GM21619 (cell line): ENCODE data around the gene BSPRY.

Experiments
- ATAC-seq: cut with Tn5 transposase; IDR thresholded peaks from one replicate; pipeline ENCODE4 v1.9.1; 2021; ENCODE audit not compliant: unreplicated experiment

The BSPRY gene

GRCh38 chr9:113349445-113350094 lies at the start of gene BSPRY:
Gene BSPRY (plus strand): TSS chr9:113349541. CDS start chr9:113349580, 39 bp downstream.
- ATAC-seq, result no peak

- ATAC-seq, result no peak
Observed at GRCh38 chr9:113299800-113300292, 49.5 kb upstream of the BSPRY start.

GRCh38 chr9:113301548-113301947 lies 47.8 kb upstream of the BSPRY start:
- ATAC-seq, result no peak

GRCh38 chr9:113302792-113303418 lies 46.4 kb upstream of the BSPRY start, which contains the start of gene RNF183:
Gene RNF183 (minus strand): TSS chr9:113303376. CDS start chr9:113298184, 5,192 bp downstream.
- ATAC-seq, result no peak

- no peak for ATAC-seq
Observed at GRCh38 chr9:113306566-113306965, 42.8 kb upstream of the BSPRY start.

- ATAC-seq, result no peak
Observed at GRCh38 chr9:113307396-113307975, 41.9 kb upstream of the BSPRY start.

GRCh38 chr9:113309204-113309813 lies 40.0 kb upstream of the BSPRY start:
- ATAC-seq, result no peak

- no peak for ATAC-seq
Observed at GRCh38 chr9:113310538-113310937, 38.8 kb upstream of the BSPRY start.

GRCh38 chr9:113311961-113312360 lies 37.4 kb upstream of the BSPRY start:
- ATAC-seq, result no peak

GRCh38 chr9:113313261-113313660 lies 36.1 kb upstream of the BSPRY start:
- no peak for ATAC-seq

- ATAC-seq, result no peak
Observed at GRCh38 chr9:113315231-113315630, 34.1 kb upstream of the BSPRY start.

GRCh38 chr9:113316030-113316429 lies 33.3 kb upstream of the BSPRY start:
- no peak for ATAC-seq

GRCh38 chr9:113317777-113318176 lies 31.6 kb upstream of the BSPRY start:
- no peak for ATAC-seq

- ATAC-seq, result no peak
Observed at GRCh38 chr9:113319054-113319453, 30.3 kb upstream of the BSPRY start.

- ATAC-seq, result no peak
Observed at GRCh38 chr9:113320051-113320450, 29.3 kb upstream of the BSPRY start.

- no peak for ATAC-seq
Observed at GRCh38 chr9:113322671-113323070, 26.7 kb upstream of the BSPRY start.

GRCh38 chr9:113326230-113326629 lies 23.1 kb upstream of the BSPRY start:
- no peak for ATAC-seq

- no peak for ATAC-seq
Observed at GRCh38 chr9:113328045-113328782, 21.1 kb upstream of the BSPRY start.

GRCh38 chr9:113331780-113332179 lies 17.6 kb upstream of the BSPRY start:
- ATAC-seq, result no peak

- ATAC-seq, result no peak
Observed at GRCh38 chr9:113337714-113338113, 11.6 kb upstream of the BSPRY start.
